K562 (cell line): ENCODE data around the gene LRRTM2. TPM values are rescaled to one million over a fixed set of nuclear protein-coding genes. Genes with fewer than 3 reads are reported as not detected.

Source experiments
- ATAC-seq: fragments of 200-7000 bp; cut with Tn5 transposase; 3 replicates; pipeline ENCODE4 v1.9.1; 2020; ENCODE audit warnings: moderate library complexity
- BruUV-seq: library from RNA; stranded (reverse); fragments of 400-500 nt; replicated peaks from 2 replicates; lab custom pipeline; 2021; lab: Mats Ljungman, UMichigan
- CTCF ChIA-PET: fragments of 300-600 bp; formaldehyde crosslinking; extraction: SDS; loops from one replicate; lab custom pipeline; 2021; ENCODE audit warnings: low intra/inter-chr PET ratio; lab: Yijun Ruan, JAX
- POLR2A ChIA-PET: fragments of 300-600, 350-650 bp; sonication (Branson Sonifier 250); formaldehyde crosslinking; extraction: SDS; loops from one replicate; lab custom pipeline; 2021; ENCODE audit warnings: antibody characterized with exemption, inconsistent platforms; lab: Yijun Ruan, JAX
- DNase-seq, 4 experiments: peaks; one replicate each; pipeline versions ENCODE4 v3.0.0 to v3.0.0-alpha.2; 2011 to 2018; ENCODE audit warnings: low spot score in 3 of 4, mixed read lengths in 3 of 4; ENCODE audit errors: extremely low read depth in 1 of 4
- FAIRE-seq: peaks from 2 replicates; lab custom pipeline; 2011; peaks lifted over from hg19 to GRCh38; lab: Jason Lieb, UNC
- H2AFZ ChIP-seq: 2 replicates; pipeline ENCODE4 v1.6.0; 2011; ENCODE audit warnings: low read depth, low read length, control low read depth, inconsistent platforms
- H3K27ac ChIP-seq: fragments of 200-600 bp; 3 replicates; pipeline ENCODE4 v1.8.0; 2011; ENCODE audit warnings: low read depth, mild to moderate bottlenecking, control low read depth, inconsistent platforms, low read length, moderate library complexity, mixed read lengths; ENCODE audit errors: extremely low read depth
- H3K27me3 ChIP-seq, 2 experiments: fragments of 300-600 bp in 1 of 2; 2 replicates in 1 of 2; 3 replicates in 1 of 2; pipeline versions ENCODE4 v1.6.0 to v1.8.0; 2011; ENCODE audit warnings: inconsistent platforms in 2 of 2, low read length in 2 of 2, mild to moderate bottlenecking in 1 of 2, mixed read lengths in 1 of 2, moderate library complexity in 1 of 2; ENCODE audit not compliant: control insufficient read depth in 2 of 2, insufficient read depth in 2 of 2
- H3K36me3 ChIP-seq: fragments of 300-600 bp; 3 replicates; pipeline ENCODE4 v1.8.0; 2011; ENCODE audit warnings: mild to moderate bottlenecking, low read length, inconsistent platforms; ENCODE audit not compliant: control insufficient read depth, insufficient read depth
- H3K4me1 ChIP-seq, 2 experiments: fragments of 200-600 bp in 1 of 2; replicated peaks in 1 of 2; 2 replicates in 1 of 2; 3 replicates in 1 of 2; pipeline versions ENCODE4 v1.5.1 to v1.8.0; 2011; ENCODE audit warnings: inconsistent platforms in 2 of 2, low read length in 2 of 2, mild to moderate bottlenecking in 1 of 2, mixed read lengths in 1 of 2, moderate library complexity in 1 of 2; ENCODE audit not compliant: control insufficient read depth in 2 of 2, insufficient read depth in 2 of 2
- H3K4me2 ChIP-seq: 2 replicates; pipeline ENCODE4 v1.6.1; 2011; ENCODE audit warnings: low read length, control low read depth, inconsistent platforms, mixed read lengths; ENCODE audit not compliant: insufficient read depth
- H3K4me3 ChIP-seq: fragments of 200-600 bp; sonication (generic), shearing (Covaris generic); 2 replicates; pipeline ENCODE4 v1.5.1; 2016; ENCODE audit warnings: control low read depth, inconsistent platforms
- H3K79me2 ChIP-seq: fragments of 200-600 bp; 3 replicates; pipeline ENCODE4 v1.8.0; 2011; ENCODE audit warnings: low read length, inconsistent platforms; ENCODE audit not compliant: control insufficient read depth, insufficient read depth
- H3K9ac ChIP-seq, 2 experiments: 2 replicates each; pipeline versions ENCODE4 v1.6.0 to v1.6.1; 2011; ENCODE audit warnings: low read depth in 2 of 2, low read length in 2 of 2, control low read depth in 1 of 2, inconsistent platforms in 1 of 2, mild to moderate bottlenecking in 1 of 2, mixed read lengths in 1 of 2; ENCODE audit not compliant: insufficient read depth in 1 of 2
- H3K9me1 ChIP-seq: one replicate; pipeline ENCODE4 v1.6.0; 2011; ENCODE audit warnings: inconsistent platforms, mild to moderate bottlenecking, low read length, moderate library complexity; ENCODE audit not compliant: control insufficient read depth, insufficient read depth
- H3K9me3 ChIP-seq: replicated peaks from 2 replicates; pipeline ENCODE4 v1.5.1; 2011; ENCODE audit warnings: low read depth, low read length, inconsistent platforms; ENCODE audit not compliant: control insufficient read depth, insufficient read depth
- H4K20me1 ChIP-seq: replicated peaks from 2 replicates; pipeline ENCODE4 v1.6.1; 2011; ENCODE audit warnings: low read length, inconsistent platforms, mixed read lengths; ENCODE audit not compliant: control insufficient read depth, insufficient read depth
- ETV6 ChIP-seq, 3 experiments: fragments of 150-350 bp in 1 of 3; sonication (generic) in 1 of 3; formaldehyde crosslinking in 1 of 3; IDR thresholded peaks; 2 replicates each; pipeline versions ENCODE4 v1.6.1 to v1.8.0; 2014 to 2022; ENCODE audit warnings: borderline replicate concordance in 2 of 3, low read depth in 2 of 3, antibody characterized with exemption in 1 of 3, low read length in 1 of 3, mild to moderate bottlenecking in 1 of 3, missing genetic modification reagents in 1 of 3
- KAT7 ChIP-seq: sonication (generic); formaldehyde crosslinking; IDR thresholded peaks from 2 replicates; pipeline ENCODE4 v1.8.0; 2022; ENCODE audit warnings: missing genetic modification reagents, mild to moderate bottlenecking, borderline replicate concordance
- PML ChIP-seq: IDR thresholded peaks from 2 replicates; pipeline ENCODE4 v1.6.1; 2012; ENCODE audit warnings: low read length, inconsistent platforms
- RB1 ChIP-seq: fragments of 450-650 bp; IDR thresholded peaks from 2 replicates; pipeline ENCODE4 v1.6.1; 2017; ENCODE audit warnings: low read depth, mild to moderate bottlenecking
- SMAD3 ChIP-seq: fragments of 450-650 bp; formaldehyde crosslinking; conservative IDR thresholded peaks from 2 replicates; pipeline ENCODE4 v1.4.0; 2020; ENCODE audit warnings: mild to moderate bottlenecking
- SMC3 ChIP-seq: conservative IDR thresholded peaks from 2 replicates; pipeline ENCODE4 v1.6.1; 2011; ENCODE audit warnings: low read depth, low read length, improper control_type of control experiment; ENCODE audit not compliant: insufficient read depth
- ZNF717 ChIP-seq: fragments of 250-450 bp; sonication (Bioruptor Pico); IDR thresholded peaks from 2 replicates; pipeline ENCODE4 v1.5.0; 2021
- ZNF764 ChIP-seq: fragments of 250-450 bp; sonication (Bioruptor Pico); IDR thresholded peaks from 2 replicates; pipeline ENCODE4 v1.4.0; 2020; ENCODE audit warnings: low read depth, mild to moderate bottlenecking, moderate library complexity
- ZNF785 ChIP-seq: fragments of 250-450 bp; sonication (Bioruptor Pico); IDR thresholded peaks from 2 replicates; pipeline ENCODE4 v1.4.0; 2020; ENCODE audit warnings: mild to moderate bottlenecking
- WGBS: fragments of 100-300 bp; shearing (Covaris generic); methylation state at CpG from one replicate; pipeline ENCODE4 v1.1.6; 2016; ENCODE audit warnings: low coverage, mixed read lengths; ENCODE audit not compliant: insufficient coverage; ENCODE audit errors: missing lambda C conversion rate; 5-methylcytosine and 5-hydroxymethylcytosine counted together
- in situ Hi-C: fragments of 300-500 bp; cut with MboI; formaldehyde crosslinking; loops from 4 replicates; pipeline ENCODE4 v1.15.0; 2018; ENCODE audit warnings: inconsistent platforms, mixed read lengths
- intact Hi-C: fragments of 100-400 bp; cut with micrococcal nuclease; formaldehyde crosslinking; loops from 2 replicates; pipeline ENCODE4 v1.14.2; 2022
- polyA plus RNA-seq, 8 experiments: library from polyadenylated mRNA; depleted of rRNA in 4 of 8; stranded (reverse) in 5 of 8; unstranded in 3 of 8; fragments of >200 nt; fragmentation: Nextera tagmentation in 2 of 8; fragmentation: Illumina TruSeq in 1 of 8; extraction: Ambion mirVana in 2 of 8; extraction: Trizol in 1 of 8; gene quantifications; 2 replicates each; pipeline versions ENCODE4 v1.2.1 to v1.2.3, GENCODE V29; 2011 to 2014; ENCODE audit warnings: inconsistent platforms in 1 of 8, missing spikeins in 1 of 8
- total RNA-seq, 7 experiments: library from RNA; depleted of rRNA in 6 of 7; stranded (reverse); fragments of >200 nt in 6 of 7; fragmentation: Illumina TruSeq in 2 of 7; extraction: Trizol in 2 of 7; gene quantifications; 2 replicates each; pipeline versions ENCODE4 v1.2.1 to v1.2.3, GENCODE V29; 2011 to 2021; ENCODE audit warnings: low replicate concordance in 1 of 7
- TF ChIP-seq, protein P1 (sequence below), 2 experiments: fragments of 450-650 bp; formaldehyde crosslinking in 1 of 2; IDR thresholded peaks; 2 replicates each; pipeline versions ENCODE4 v1.4.0 to v1.6.1; 2014 to 2020; ENCODE audit warnings: mild to moderate bottlenecking in 2 of 2, borderline replicate concordance in 1 of 2, low read depth in 1 of 2
- TF ChIP-seq, protein P2 (sequence below), 2 experiments: IDR thresholded peaks; 2 replicates each; pipeline ENCODE4 v1.6.1; 2011; ENCODE audit warnings: borderline replicate concordance in 1 of 2, control low read depth in 1 of 2, low read depth in 1 of 2, low read length in 1 of 2, mild to moderate bottlenecking in 1 of 2, mixed read lengths in 1 of 2, moderate library complexity in 1 of 2; ENCODE audit not compliant: insufficient read depth in 1 of 2, insufficient read length in 1 of 2, poor library complexity in 1 of 2, severe bottlenecking in 1 of 2; ENCODE audit errors: extremely low read depth in 1 of 2

Gene LRRTM2
- total and polyA plus RNA-seq, 9 of the 15 experiments (the other 6 are each of a cell fraction or from before 2014, with no cell fraction given), result under 0.01 to 0.07 (median 0.03) TPM; not detected in 4

DNA sequence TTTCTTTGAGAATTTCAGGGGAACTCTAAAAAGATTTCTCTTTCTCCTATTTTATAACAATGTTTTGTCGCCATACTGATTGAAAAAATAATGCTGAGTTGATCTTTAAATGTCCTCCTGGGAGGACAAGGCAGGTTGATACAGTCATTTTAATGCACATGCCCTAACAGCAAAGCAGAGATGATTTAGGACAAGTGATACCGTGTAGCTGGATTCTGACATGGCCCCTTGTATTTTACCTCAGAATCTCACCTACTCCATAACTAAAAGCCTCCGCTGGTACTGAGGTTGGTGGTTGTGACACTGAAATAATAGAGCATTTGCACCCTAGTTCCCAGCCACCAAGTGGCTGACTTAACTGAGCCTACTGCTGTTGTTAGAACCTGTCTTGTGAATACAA is 811 bp upstream of the LRRTM2 start:
- H3K9me3 ChIP-seq, result no peaks in the 10 kb centered on the region
- no peak overlapping the region for H2AFZ ChIP-seq
- no peak overlapping the region for H3K4me2 ChIP-seq
- H3K4me3 ChIP-seq, result no peak overlapping the region
- no peak for DNase-seq
- no peaks in the 10 kb centered on the region; the same call in 2 of the 3 replicates for H3K36me3 ChIP-seq
- no peaks in the 10 kb centered on the region for H3K9me1 ChIP-seq
- intact Hi-C loops, result no loop called here
- BruUV-seq, result no TSS peak
- H3K27ac ChIP-seq, result no peak overlapping the region
- H3K9ac ChIP-seq, result no peak overlapping the region
- ATAC-seq, result no peak
- POLR2A ChIA-PET, result no interaction called here
- peaks cover 10% of the 10 kb centered on the region; the same call in 1 of the 2 replicates for H4K20me1 ChIP-seq
- FAIRE-seq, result no peak
- in situ Hi-C loops, result no loop called here
- CTCF ChIA-PET, result no interaction called here
- H3K79me2 ChIP-seq, result peaks cover 2% of the 10 kb centered on the region; the same call in 1 of the 3 replicates
- 58% methylated on average over 3 of the region's 3 CpGs for WGBS
- no peaks in the 10 kb centered on the region; a peak in 1 of 5 replicates for H3K4me1 ChIP-seq
- no peaks in the 10 kb centered on the region for H3K27me3 ChIP-seq
- TF ChIP-seq ZNF764 (no peak), ETV6 (IDR thresholded peaks at IDR 0.05; ENCODE audit: borderline replicate concordance in 1 of 2, low read depth in 2 of 2, low read length in 1 of 2) (no peak), ETV6 (CRISPR knock-in tag; IDR thresholded peaks at IDR 0.05; ENCODE audit: borderline replicate concordance) (no peak), SMC3 (no peak), RB1 (no peak), ZNF785 (CRISPR knock-in tag) (no peak), ZNF717 (CRISPR knock-in tag) (no peak), PML (no peak), SMAD3 (no peak), KAT7 (CRISPR knock-in tag) (no peak)
- TF ChIP-seq, protein P1, sequence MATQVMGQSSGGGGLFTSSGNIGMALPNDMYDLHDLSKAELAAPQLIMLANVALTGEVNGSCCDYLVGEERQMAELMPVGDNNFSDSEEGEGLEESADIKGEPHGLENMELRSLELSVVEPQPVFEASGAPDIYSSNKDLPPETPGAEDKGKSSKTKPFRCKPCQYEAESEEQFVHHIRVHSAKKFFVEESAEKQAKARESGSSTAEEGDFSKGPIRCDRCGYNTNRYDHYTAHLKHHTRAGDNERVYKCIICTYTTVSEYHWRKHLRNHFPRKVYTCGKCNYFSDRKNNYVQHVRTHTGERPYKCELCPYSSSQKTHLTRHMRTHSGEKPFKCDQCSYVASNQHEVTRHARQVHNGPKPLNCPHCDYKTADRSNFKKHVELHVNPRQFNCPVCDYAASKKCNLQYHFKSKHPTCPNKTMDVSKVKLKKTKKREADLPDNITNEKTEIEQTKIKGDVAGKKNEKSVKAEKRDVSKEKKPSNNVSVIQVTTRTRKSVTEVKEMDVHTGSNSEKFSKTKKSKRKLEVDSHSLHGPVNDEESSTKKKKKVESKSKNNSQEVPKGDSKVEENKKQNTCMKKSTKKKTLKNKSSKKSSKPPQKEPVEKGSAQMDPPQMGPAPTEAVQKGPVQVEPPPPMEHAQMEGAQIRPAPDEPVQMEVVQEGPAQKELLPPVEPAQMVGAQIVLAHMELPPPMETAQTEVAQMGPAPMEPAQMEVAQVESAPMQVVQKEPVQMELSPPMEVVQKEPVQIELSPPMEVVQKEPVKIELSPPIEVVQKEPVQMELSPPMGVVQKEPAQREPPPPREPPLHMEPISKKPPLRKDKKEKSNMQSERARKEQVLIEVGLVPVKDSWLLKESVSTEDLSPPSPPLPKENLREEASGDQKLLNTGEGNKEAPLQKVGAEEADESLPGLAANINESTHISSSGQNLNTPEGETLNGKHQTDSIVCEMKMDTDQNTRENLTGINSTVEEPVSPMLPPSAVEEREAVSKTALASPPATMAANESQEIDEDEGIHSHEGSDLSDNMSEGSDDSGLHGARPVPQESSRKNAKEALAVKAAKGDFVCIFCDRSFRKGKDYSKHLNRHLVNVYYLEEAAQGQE (IDR thresholded peaks at IDR 0.05; ENCODE audit: borderline replicate concordance), result no peak
- TF ChIP-seq, protein P1 (CRISPR knock-in tag; IDR thresholded peaks at IDR 0.05; ENCODE audit: low read depth), result no peak
- TF ChIP-seq, protein P2, sequence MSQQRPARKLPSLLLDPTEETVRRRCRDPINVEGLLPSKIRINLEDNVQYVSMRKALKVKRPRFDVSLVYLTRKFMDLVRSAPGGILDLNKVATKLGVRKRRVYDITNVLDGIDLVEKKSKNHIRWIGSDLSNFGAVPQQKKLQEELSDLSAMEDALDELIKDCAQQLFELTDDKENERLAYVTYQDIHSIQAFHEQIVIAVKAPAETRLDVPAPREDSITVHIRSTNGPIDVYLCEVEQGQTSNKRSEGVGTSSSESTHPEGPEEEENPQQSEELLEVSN (IDR thresholded peaks at IDR 0.05; ENCODE audit: borderline replicate concordance in 1 of 2, extremely low read depth in 1 of 2, insufficient read depth in 1 of 2, insufficient read length in 1 of 2, low read depth in 1 of 2, low read length in 1 of 2, poor library complexity in 1 of 2, severe bottlenecking in 1 of 2), result no peak
